Hematopoietic multipotent progenitor cell treated with erythropoietin and hydrocortisone succinate and interleukin-3 and kit ligand, for 4 days (in vitro differentiated cells): ENCODE measurements around the gene NKX6-2.
"Not testable (repeated sequence)": the region's sequence is repeated elsewhere in the genome, so short reads cannot be mapped to it uniquely, and the experiment has no call there.

Source experiments
- DNase-seq: peaks from one replicate; pipeline ENCODE4 v3.0.0-alpha.2; 2015

Gene NKX6-2

GRCh38 chr10:132793871-132794849, 8.2 kb upstream of the NKX6-2 start:
- DNase-seq, result no peak

- no peak for DNase-seq
Observed at GRCh38 chr10:132793213-132793612, 7.3 kb upstream of the NKX6-2 start.

DNA sequence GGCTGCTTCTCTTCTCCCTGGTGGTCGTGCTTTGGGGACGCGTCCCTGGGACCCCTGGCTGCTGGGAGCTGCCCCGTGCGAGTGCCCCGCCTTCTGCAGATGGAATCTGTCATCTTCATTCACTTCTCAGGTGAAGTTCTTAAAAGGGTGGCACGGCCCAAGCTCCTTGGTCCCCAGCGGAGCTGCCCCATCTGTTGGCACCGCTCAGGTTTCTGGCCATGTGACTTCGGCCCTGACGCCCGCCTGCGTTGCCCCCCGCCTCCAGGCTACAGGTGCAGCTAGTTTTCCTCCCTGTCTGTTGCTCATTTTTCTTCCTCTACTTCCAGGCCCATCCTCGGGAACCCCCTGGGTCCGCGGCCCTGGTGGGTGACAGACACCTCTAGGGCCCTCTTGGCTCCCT, 6.8 kb upstream of the NKX6-2 start:
- no peak for DNase-seq

GRCh38 chr10:132792099-132792498, 6.2 kb upstream of the NKX6-2 start:
- DNase-seq, result not testable (repeated sequence)

DNA sequence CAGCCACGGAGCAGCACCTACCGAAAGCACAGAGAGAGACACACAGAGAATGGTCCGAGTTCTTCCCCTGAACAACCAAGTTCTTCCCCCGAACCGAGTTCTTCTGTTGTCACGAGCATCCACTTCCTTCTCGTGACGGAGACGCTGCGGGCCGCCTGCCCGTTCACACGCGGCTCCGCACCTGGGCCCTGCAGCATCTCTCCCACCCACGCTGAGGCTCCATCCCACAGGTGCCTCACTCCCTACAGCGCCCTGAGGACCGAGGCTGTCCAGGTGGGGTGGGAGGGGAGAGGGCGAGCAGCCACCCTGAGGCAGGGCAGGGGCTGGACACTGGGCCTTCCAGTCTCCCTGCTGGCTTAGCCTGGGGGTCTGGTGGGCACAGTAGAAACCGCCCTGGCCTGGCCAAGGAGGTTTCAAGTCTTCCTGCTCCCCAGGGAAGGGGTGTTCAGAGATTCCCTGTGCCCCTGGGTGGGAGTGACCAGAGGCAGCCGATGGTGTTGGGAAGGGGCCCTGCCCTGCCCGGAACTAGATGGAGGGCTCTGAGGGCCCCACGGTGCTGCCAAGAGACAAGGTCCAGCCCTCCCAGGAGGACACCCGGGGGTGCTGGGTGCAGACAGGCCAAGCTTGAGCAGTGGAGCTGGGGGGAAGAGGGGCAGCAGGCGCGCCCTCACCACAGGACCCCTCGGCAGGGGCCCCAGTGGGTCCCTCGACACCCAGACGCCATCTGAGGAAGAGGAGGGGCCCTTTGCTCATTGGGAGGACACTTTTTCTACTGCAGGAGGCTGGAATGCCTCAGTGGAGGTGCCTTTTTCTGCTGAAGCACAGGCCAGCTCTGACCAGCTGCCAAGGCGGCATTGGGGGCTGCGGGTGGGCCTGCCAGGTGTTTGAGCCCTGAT, 5.2 kb upstream of the NKX6-2 start:
- DNase-seq, result no peak

- no peak for DNase-seq
Observed at GRCh38 chr10:132790470-132790869, 4.5 kb upstream of the NKX6-2 start.

DNA sequence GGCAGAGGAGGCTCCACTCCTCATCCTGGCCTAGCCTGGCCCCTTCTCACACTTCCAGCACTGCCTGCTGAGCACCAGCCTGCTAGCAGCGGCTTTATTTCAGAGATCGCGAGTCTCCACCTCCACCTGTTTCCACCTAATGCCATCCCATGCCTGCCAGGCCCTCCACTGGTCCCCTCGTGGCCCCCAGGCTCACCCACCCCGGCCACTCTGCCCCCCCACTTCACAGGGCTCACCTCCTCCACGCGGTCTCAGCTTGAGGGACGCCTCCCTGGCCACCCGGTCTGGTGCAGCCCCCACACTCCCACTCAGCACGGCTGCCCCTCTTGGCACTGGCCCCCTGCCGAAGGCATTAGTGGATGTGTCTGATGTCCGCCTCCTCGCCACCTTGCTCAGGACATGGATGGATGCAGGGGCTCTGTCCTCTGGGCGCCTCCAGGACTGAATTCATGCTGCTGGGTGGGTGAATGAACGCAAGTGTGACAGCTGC, 3.8 kb upstream of the NKX6-2 start:
- no peak for DNase-seq

GRCh38 chr10:132788831-132789219, 2.9 kb upstream of the NKX6-2 start:
- DNase-seq, result no peak

- peak; percentile 43 for DNase-seq
Observed at GRCh38 chr10:132788180-132788830, 2.4 kb upstream of the NKX6-2 start.

DNA sequence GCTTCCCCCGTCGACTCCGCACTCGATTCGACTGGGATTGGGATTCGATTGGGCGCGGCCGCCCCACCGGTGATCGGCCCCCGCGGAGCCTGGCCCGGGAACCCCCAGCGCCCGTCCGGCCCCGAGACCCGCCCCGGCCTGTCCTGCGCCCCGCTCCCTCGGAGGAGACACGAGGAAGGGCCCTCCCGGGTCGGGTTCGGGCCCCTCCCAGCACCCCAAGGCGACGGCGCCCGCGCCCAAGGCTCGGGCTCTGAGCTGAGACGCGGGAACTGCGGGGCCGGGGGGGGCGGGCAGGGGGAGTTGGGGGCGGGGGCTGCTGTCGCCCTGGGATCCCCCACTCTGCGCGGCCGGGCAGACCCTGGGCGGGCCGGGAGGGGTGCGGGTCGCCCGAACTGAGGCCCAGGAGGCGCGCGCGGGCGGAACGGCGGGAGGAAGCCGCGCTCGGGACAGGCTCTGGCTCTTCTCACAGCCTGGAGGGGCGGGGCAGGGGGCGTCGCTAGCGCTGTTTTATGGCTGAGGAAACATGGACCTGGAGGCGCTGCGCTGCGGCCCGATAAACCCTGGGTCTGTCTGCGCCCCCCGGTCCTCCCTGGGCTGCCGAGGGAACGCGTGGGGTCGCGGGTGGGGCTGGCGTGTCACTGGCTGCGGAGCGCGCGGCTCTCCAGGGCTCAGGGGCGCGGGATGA, 1.7 kb upstream of the NKX6-2 start:
- DNase-seq, result peak; percentile 35

DNA sequence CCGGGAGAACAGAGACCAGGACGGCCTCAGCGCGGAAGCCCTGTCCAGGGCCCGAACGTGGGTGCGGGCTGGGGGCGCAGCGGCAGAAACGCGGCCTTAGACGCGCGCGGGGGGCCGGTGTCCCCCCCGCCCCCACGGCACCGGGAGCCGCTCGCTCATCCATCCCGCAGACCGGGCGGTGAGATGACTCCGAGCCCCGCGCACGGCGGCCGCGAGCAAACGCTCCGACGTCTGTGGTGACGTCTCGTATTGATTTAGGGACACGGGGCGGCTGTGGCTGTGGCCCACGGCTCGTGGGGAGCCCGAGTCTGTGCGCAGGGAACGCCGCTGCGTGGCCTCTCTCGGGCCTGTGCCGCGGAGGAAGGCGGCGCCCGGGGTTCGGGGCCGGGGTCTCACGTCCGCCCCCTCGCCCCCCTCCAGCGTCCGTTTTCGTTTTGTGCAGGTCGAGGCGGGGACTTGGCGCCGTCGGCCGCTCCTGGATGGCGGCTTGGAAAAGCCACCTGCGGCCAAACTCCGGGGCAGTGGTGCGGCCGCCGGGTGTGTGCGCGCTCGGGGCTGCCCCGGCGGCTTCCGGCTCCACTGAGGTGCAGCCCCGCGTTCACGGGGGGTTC, 1.0 kb upstream of the NKX6-2 start:
- no peak for DNase-seq

DNA sequence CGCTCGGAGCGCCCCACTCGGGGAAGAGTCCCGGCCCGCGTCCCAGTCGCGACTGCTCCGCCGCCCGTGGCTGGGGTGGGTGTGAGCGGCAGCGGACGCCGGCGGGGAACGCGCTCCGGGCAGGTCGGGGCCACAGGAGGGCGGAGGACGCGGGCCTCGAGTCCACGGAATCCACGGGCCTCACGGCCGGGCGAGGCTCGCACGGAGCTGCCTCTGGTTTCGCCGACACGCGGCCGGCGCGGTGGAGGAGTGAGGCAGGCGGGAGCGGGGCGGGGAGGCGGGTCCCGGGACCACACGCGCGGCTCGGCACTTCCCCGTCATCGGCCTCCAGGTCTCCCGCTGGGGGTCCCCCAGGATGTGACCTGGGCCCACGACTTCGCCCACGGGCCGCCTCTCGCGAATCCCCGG, 533 bp upstream of the NKX6-2 start:
- DNase-seq, result no peak

GRCh38 chr10:132784866-132785722, 853 bp downstream of the NKX6-2 start:
- peak; percentile 22 for DNase-seq

DNA sequence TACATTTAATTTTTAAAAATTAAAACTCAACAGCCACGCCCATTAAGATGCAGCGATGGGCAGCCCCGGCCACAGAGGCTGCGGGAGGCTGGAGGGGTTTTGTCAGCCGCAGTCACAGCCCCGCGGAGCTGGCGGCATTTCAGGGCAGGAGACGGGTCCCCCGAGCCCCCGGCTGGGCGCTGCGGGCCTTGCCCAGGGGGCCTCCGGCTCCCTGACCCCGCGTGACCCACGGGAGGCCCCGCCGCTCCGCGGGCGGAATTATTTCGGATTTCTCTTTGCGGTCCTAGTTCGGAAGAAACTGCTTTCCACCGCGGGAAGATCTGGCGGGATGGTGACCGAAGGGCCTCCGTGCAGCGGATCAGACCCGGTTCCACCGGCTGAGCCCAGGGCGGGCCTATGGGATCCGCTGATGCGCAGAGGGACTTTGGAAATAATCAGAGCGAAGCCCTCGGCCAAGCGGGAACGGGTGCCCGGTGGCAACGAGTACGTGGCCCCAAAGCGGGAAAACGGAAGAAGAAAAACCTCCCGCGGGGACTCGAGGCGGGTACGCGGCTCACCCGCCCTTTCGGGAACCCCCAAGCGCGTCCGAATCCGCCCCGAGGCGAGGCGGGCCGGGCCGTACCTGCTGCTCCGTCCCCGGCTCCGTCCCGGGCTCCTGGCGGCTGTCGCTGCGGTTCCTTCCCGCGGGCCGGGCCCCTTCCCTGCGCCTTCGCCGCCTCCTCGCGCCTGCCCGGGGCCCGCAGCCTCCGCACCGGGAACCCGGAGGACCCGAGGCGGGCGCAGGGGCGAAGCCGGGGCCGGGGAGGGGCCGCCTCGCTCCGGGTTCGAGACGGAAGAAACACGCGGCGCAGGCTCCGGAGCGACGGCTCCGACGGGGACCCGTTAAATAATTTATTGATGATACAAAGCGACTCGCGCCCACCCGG, 1.7 kb downstream of the NKX6-2 start:
- no peak for DNase-seq

GRCh38 chr10:132783165-132783939, 2.6 kb downstream of the NKX6-2 start:
- no peak for DNase-seq

GRCh38 chr10:132781556-132781955, 4.4 kb downstream of the NKX6-2 start:
- DNase-seq, result no peak

- DNase-seq, result no peak
Observed at GRCh38 chr10:132780356-132780755, 5.6 kb downstream of the NKX6-2 start.

GRCh38 chr10:132779549-132780294, 6.2 kb downstream of the NKX6-2 start:
- DNase-seq, result no peak
